ENCODE results near the gene FBXW4.
"Not testable (repeated sequence)": the region's sequence is repeated elsewhere in the genome, so short reads cannot be mapped to it uniquely, and the experiment has no call there.

FBXW4 gene

GRCh38 chr10:101651336-101651735, 43.6 kb downstream of the FBXW4 start:
- no peak for DNase-seq

- DNase-seq: no peak
These were observed 44.1 kb downstream of the FBXW4 start for GRCh38 chr10:101650863-101651262.

GRCh38 chr10:101649525-101650085, 45.4 kb downstream of the FBXW4 start:
- DNase-seq: no peak

- no peak for DNase-seq
These were observed 47.7 kb downstream of the FBXW4 start for GRCh38 chr10:101647255-101647654.

GRCh38 chr10:101646364-101646763, 48.6 kb downstream of the FBXW4 start:
- no peak for DNase-seq

- no peak for DNase-seq
These were observed 49.3 kb downstream of the FBXW4 start for GRCh38 chr10:101645659-101646058.

GRCh38 chr10:101644002-101644401, 51.0 kb downstream of the FBXW4 start:
- no peak for DNase-seq

- no peak for DNase-seq
These were observed 51.4 kb downstream of the FBXW4 start for GRCh38 chr10:101643546-101643945.

- DNase-seq: no peak
These were observed 55.6 kb downstream of the FBXW4 start for GRCh38 chr10:101639141-101639900.

- not testable (repeated sequence) for DNase-seq
These were observed 61.5 kb downstream of the FBXW4 start for GRCh38 chr10:101633510-101633909.

- DNase-seq: no peak
These were observed 63.0 kb downstream of the FBXW4 start for GRCh38 chr10:101631821-101632475.

GRCh38 chr10:101630633-101630920, 64.4 kb downstream of the FBXW4 start:
- no peak for DNase-seq

- DNase-seq: no peak
These were observed 64.9 kb downstream of the FBXW4 start for GRCh38 chr10:101629837-101630632.

GRCh38 chr10:101625821-101626412, 69.1 kb downstream of the FBXW4 start:
- DNase-seq: no peak

GRCh38 chr10:101624526-101625102, 70.4 kb downstream of the FBXW4 start:
- DNase-seq: no peak

- no peak for DNase-seq
These were observed 71.4 kb downstream of the FBXW4 start for GRCh38 chr10:101623528-101623927.

- DNase-seq: no peak
These were observed 75.0 kb downstream of the FBXW4 start for GRCh38 chr10:101619983-101620382.

- DNase-seq: no peak
These were observed 76.1 kb downstream of the FBXW4 start for GRCh38 chr10:101618871-101619270.

GRCh38 chr10:101617824-101618568, 77.0 kb downstream of the FBXW4 start:
- no peak for DNase-seq

- no peak for DNase-seq
These were observed 77.7 kb downstream of the FBXW4 start for GRCh38 chr10:101617102-101617823.

- DNase-seq: no peak
These were observed 78.4 kb downstream of the FBXW4 start for GRCh38 chr10:101616415-101617101.

All from activated CD8-positive, alpha-beta memory T cell treated with anti-CD3 and anti-CD28 coated beads for 24 hours (primary cell).